Measurements from ENCODE around the gene FMN1.

FMN1 gene

GRCh38 chr15:33194704-33195670, at the start of gene FMN1:
Gene FMN1 (minus strand): TSS chr15:33194714. CDS start chr15:33154914, 39,800 bp downstream.
- DNase-seq, result peak; percentile 1

- no peak for DNase-seq
Observed at GRCh38 chr15:33243869-33244268, 49.4 kb upstream of the FMN1 start.

GRCh38 chr15:33243393-33243792, 48.9 kb upstream of the FMN1 start:
- DNase-seq, result no peak

- DNase-seq, result no peak
Observed at GRCh38 chr15:33242669-33243191, 48.2 kb upstream of the FMN1 start.

GRCh38 chr15:33242165-33242564, 47.7 kb upstream of the FMN1 start:
- no peak for DNase-seq

GRCh38 chr15:33236841-33237509, 42.5 kb upstream of the FMN1 start:
- no peak for DNase-seq

- DNase-seq, result no peak
Observed at GRCh38 chr15:33234020-33234461, 39.5 kb upstream of the FMN1 start.

- DNase-seq, result no peak
Observed at GRCh38 chr15:33226559-33227181, 32.2 kb upstream of the FMN1 start.

- no peak for DNase-seq
Observed at GRCh38 chr15:33218071-33218491, 23.6 kb upstream of the FMN1 start.

- no peak for DNase-seq
Observed at GRCh38 chr15:33215941-33216872, 21.7 kb upstream of the FMN1 start.

GRCh38 chr15:33211176-33211808, 16.8 kb upstream of the FMN1 start:
- peak; percentile 1 for DNase-seq

GRCh38 chr15:33209575-33210481, 15.3 kb upstream of the FMN1 start:
- no peak for DNase-seq

- DNase-seq, result no peak
Observed at GRCh38 chr15:33207646-33208045, 13.1 kb upstream of the FMN1 start.

GRCh38 chr15:33206366-33206765, 11.9 kb upstream of the FMN1 start:
- DNase-seq, result no peak

- DNase-seq, result no peak
Observed at GRCh38 chr15:33204926-33205325, 10.4 kb upstream of the FMN1 start.

GRCh38 chr15:33204087-33204486, 9.6 kb upstream of the FMN1 start:
- DNase-seq, result no peak

GRCh38 chr15:33201491-33202231, 7.1 kb upstream of the FMN1 start:
- peak; percentile 15 for DNase-seq

GRCh38 chr15:33200903-33201302, 6.4 kb upstream of the FMN1 start:
- DNase-seq, result no peak

- no peak for DNase-seq
Observed at GRCh38 chr15:33200444-33200843, 5.9 kb upstream of the FMN1 start.

- DNase-seq, result no peak
Observed at GRCh38 chr15:33198541-33198940, 4.0 kb upstream of the FMN1 start.

All from NCI-H146 (cell line).